Measurements from ENCODE around the gene MUCL3.

- TF ChIP-seq TCF12 (IDR thresholded peaks at IDR 0.05; ENCODE audit: low read depth), result no peak
- TF ChIP-seq, protein P1, sequence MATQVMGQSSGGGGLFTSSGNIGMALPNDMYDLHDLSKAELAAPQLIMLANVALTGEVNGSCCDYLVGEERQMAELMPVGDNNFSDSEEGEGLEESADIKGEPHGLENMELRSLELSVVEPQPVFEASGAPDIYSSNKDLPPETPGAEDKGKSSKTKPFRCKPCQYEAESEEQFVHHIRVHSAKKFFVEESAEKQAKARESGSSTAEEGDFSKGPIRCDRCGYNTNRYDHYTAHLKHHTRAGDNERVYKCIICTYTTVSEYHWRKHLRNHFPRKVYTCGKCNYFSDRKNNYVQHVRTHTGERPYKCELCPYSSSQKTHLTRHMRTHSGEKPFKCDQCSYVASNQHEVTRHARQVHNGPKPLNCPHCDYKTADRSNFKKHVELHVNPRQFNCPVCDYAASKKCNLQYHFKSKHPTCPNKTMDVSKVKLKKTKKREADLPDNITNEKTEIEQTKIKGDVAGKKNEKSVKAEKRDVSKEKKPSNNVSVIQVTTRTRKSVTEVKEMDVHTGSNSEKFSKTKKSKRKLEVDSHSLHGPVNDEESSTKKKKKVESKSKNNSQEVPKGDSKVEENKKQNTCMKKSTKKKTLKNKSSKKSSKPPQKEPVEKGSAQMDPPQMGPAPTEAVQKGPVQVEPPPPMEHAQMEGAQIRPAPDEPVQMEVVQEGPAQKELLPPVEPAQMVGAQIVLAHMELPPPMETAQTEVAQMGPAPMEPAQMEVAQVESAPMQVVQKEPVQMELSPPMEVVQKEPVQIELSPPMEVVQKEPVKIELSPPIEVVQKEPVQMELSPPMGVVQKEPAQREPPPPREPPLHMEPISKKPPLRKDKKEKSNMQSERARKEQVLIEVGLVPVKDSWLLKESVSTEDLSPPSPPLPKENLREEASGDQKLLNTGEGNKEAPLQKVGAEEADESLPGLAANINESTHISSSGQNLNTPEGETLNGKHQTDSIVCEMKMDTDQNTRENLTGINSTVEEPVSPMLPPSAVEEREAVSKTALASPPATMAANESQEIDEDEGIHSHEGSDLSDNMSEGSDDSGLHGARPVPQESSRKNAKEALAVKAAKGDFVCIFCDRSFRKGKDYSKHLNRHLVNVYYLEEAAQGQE (IDR thresholded peaks at IDR 0.05; ENCODE audit: low read depth), result no peak
- TF ChIP-seq EGR1 (IDR thresholded peaks at IDR 0.05), result no peak
- TF ChIP-seq TAF1 (IDR thresholded peaks at IDR 0.05; ENCODE audit: low read depth), result no peak
- no peak for TF ChIP-seq YY1 (IDR thresholded peaks at IDR 0.05; ENCODE audit: low read depth)
- TF ChIP-seq RAD21 (IDR thresholded peaks at IDR 0.05; ENCODE audit: low read depth), result no peak
- no peak for TF ChIP-seq CEBPB (IDR thresholded peaks at IDR 0.05)
- TF ChIP-seq NFIC (IDR thresholded peaks at IDR 0.05), result no peak
- no peak for TF ChIP-seq EP300 (IDR thresholded peaks at IDR 0.05; ENCODE audit: borderline replicate concordance)
- no peak for TF ChIP-seq TEAD4 (IDR thresholded peaks at IDR 0.05)
Measured at GRCh38 chr6:30963641-30964040, 22.9 kb downstream of the MUCL3 start.

Measured in Ishikawa (cell line).